KMS-11 (cell line): Measurements from ENCODE around the gene SNAP91.

ENCODE experiments used
- H2AFZ ChIP-seq: fragments of 200-600 bp; sonication (generic); 2 replicates; pipeline ENCODE4 v1.6.1; 2016; ENCODE audit warnings: antibody characterized with exemption, mixed run types, low read depth
- H3K27ac ChIP-seq: fragments of 200-600 bp; sonication (generic); 2 replicates; pipeline ENCODE4 v1.6.1; 2016; ENCODE audit warnings: mild to moderate bottlenecking, mixed run types
- H3K27me3 ChIP-seq: fragments of 200-600 bp; sonication (generic); 2 replicates; pipeline ENCODE4 v1.6.1; 2017; ENCODE audit warnings: mild to moderate bottlenecking, low read depth, mixed run types, moderate library complexity; ENCODE audit not compliant: insufficient read depth
- H3K36me3 ChIP-seq: fragments of 200-600 bp; sonication (generic); 2 replicates; pipeline ENCODE4 v1.6.1; 2017; ENCODE audit warnings: mild to moderate bottlenecking, mixed run types; ENCODE audit not compliant: insufficient read depth
- H3K4me1 ChIP-seq: fragments of 200-600 bp; sonication (generic); 2 replicates; pipeline ENCODE4 v1.6.1; 2016; ENCODE audit warnings: mild to moderate bottlenecking, low read depth, mixed run types; ENCODE audit not compliant: poor library complexity, severe bottlenecking
- H3K4me2 ChIP-seq: fragments of 200-600 bp; sonication (generic); 2 replicates; pipeline ENCODE4 v1.7.0; 2016; ENCODE audit warnings: mild to moderate bottlenecking, mixed run types
- H3K4me3 ChIP-seq: fragments of 200-600 bp; sonication (generic); IDR thresholded peaks from 2 replicates; pipeline ENCODE4 v1.6.1; 2017; ENCODE audit warnings: low read depth, low read length, mixed read lengths; ENCODE audit not compliant: insufficient read depth
- H3K79me2 ChIP-seq: fragments of 200-600 bp; sonication (generic); 2 replicates; pipeline ENCODE4 v1.6.1; 2016; ENCODE audit warnings: low read depth, mixed run types; ENCODE audit not compliant: insufficient read depth
- H3K9ac ChIP-seq: fragments of 200-600 bp; sonication (generic); 2 replicates; pipeline ENCODE4 v1.6.1; 2016; ENCODE audit warnings: mild to moderate bottlenecking, mixed run types
- H4K20me1 ChIP-seq: fragments of 200-600 bp; sonication (generic); 2 replicates; pipeline ENCODE4 v1.6.1; 2016; ENCODE audit warnings: mild to moderate bottlenecking, mixed run types; ENCODE audit not compliant: insufficient read depth
- CTCF ChIP-seq: fragments of 200-600 bp; sonication (generic); conservative IDR thresholded peaks from 2 replicates; pipeline ENCODE4 v1.6.1; 2017; ENCODE audit warnings: low read depth, mild to moderate bottlenecking, antibody characterized with exemption, low read length, moderate library complexity, mixed read lengths

The SNAP91 gene

GRCh38 chr6:83711958-83712357 is 3.1 kb upstream of the SNAP91 start:
- Histone ChIP-seq H3K4me1 (no peaks in the 10 kb centered on the region), H3K27ac (no peak overlapping the region), H4K20me1 (no peaks in the 10 kb centered on the region), H3K36me3 (no peaks in the 10 kb centered on the region), H3K79me2 (no peaks in the 10 kb centered on the region), H2AFZ (no peak overlapping the region), H3K4me2 (no peak overlapping the region), H3K4me3 (no peak overlapping the region), H3K9ac (no peak overlapping the region), H3K27me3 (no peaks in the 10 kb centered on the region)
- TF ChIP-seq CTCF, result no peak

GRCh38 chr6:83709748-83710050 is 798 bp upstream of the SNAP91 start:
- H3K27me3 ChIP-seq, result no peaks in the 10 kb centered on the region
- H3K9ac ChIP-seq, result no peak overlapping the region

GRCh38 chr6:83708546-83708969 is 343 bp downstream of the SNAP91 start:
- H3K4me1 ChIP-seq, result no peaks in the 10 kb centered on the region
- no peaks in the 10 kb centered on the region for H3K79me2 ChIP-seq
- no peak overlapping the region for H3K4me3 ChIP-seq
- H4K20me1 ChIP-seq, result no peaks in the 10 kb centered on the region
- no peak overlapping the region for H3K9ac ChIP-seq
- no peak overlapping the region for H2AFZ ChIP-seq
- no peak overlapping the region for H3K4me2 ChIP-seq
- H3K27ac ChIP-seq, result no peak overlapping the region
- no peaks in the 10 kb centered on the region for H3K27me3 ChIP-seq
- TF ChIP-seq CTCF, result no peak
- no peaks in the 10 kb centered on the region for H3K36me3 ChIP-seq

More at GRCh38 chr6:83709748-83710050, 798 bp upstream of the SNAP91 start:
- Histone ChIP-seq H3K4me2 (no peak overlapping the region), H2AFZ (no peak overlapping the region), H3K4me1 (no peaks in the 10 kb centered on the region), H3K4me3 (no peak overlapping the region), H3K36me3 (no peaks in the 10 kb centered on the region), H3K27ac (no peak overlapping the region), H4K20me1 (no peaks in the 10 kb centered on the region), H3K79me2 (no peaks in the 10 kb centered on the region)
- no peak for TF ChIP-seq CTCF

GRCh38 chr6:83707829-83708545 is 914 bp downstream of the SNAP91 start:
- no peak overlapping the region for H3K4me2 ChIP-seq
- no peak overlapping the region for H3K4me3 ChIP-seq
- H3K27me3 ChIP-seq, result no peaks in the 10 kb centered on the region
- no peak overlapping the region for H3K9ac ChIP-seq
- TF ChIP-seq CTCF, result no peak
- no peak overlapping the region for H3K27ac ChIP-seq
- no peaks in the 10 kb centered on the region for H4K20me1 ChIP-seq
- no peaks in the 10 kb centered on the region for H3K36me3 ChIP-seq
- H2AFZ ChIP-seq, result no peak overlapping the region
- no peaks in the 10 kb centered on the region for H3K79me2 ChIP-seq
- H3K4me1 ChIP-seq, result no peaks in the 10 kb centered on the region
